HUES64 (cell line): ENCODE data around the gene CYBA.

Experiments used
- H3K27ac ChIP-seq: 2 replicates; pipeline ENCODE4 v1.7.0; 2013; ENCODE audit warnings: low read depth, low read length, inconsistent platforms
- H3K27me3 ChIP-seq: 2 replicates; pipeline ENCODE4 v1.6.1; 2013; ENCODE audit warnings: mild to moderate bottlenecking, low read length; ENCODE audit not compliant: insufficient read depth
- H3K36me3 ChIP-seq: 2 replicates; pipeline ENCODE4 v1.6.1; 2013; ENCODE audit warnings: mild to moderate bottlenecking, low read length; ENCODE audit not compliant: insufficient read depth
- H3K4me1 ChIP-seq: 2 replicates; pipeline ENCODE4 v1.6.1; 2013; ENCODE audit warnings: mild to moderate bottlenecking, low read length, moderate library complexity; ENCODE audit not compliant: insufficient read depth
- H3K4me3 ChIP-seq: 2 replicates; pipeline ENCODE4 v1.5.1; 2013; ENCODE audit warnings: mild to moderate bottlenecking, low read length, moderate library complexity
- H3K9ac ChIP-seq: 2 replicates; pipeline ENCODE4 v1.6.1; 2013; ENCODE audit warnings: mild to moderate bottlenecking, low read depth, low read length
- H3K9me3 ChIP-seq: 2 replicates; pipeline ENCODE4 v1.6.1; 2013; ENCODE audit warnings: low read depth, low read length; ENCODE audit not compliant: insufficient read depth
- WGBS: fragments of 150-250, 120-280 bp; methylation state at CpG from one replicate; pipeline ENCODE4 v1.1.7; 2013; ENCODE audit warnings: missing lambda C conversion rate; 5-methylcytosine and 5-hydroxymethylcytosine counted together

Gene CYBA

DNA sequence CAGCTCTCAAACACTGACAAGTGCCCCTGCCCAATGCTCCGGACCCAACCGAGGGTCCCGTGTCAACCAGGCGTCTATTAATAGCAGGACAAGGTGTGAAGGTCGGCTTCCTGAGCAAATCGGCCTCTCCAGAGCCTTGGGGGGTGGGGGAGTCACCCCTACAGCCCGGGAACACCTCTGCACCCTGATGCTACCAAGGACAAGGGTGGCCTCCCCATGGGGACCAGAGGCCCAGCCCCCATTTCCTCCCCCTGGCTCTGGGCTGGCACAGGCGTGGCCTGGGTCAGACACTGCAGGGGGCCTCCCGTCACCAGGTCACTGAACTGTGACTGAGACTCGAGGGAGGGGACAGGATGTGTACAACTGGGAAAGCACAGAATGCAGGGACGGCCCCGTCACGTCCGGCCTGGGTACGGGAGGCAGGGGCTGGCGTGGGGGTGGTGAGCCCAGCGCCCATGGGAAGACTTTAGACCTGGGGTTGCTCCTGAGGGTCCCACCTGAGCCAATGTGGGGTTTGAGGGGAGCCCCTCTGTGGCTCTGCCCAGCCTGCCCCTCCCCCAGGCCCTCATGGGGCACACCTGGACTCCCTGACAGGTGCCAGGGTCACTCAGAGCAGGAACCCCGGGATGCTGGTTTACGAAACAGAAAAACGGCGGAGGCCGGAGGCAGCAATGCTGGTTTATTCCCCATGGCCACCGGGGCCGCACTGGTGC, 579 bp upstream of the CYBA start:
- peaks cover 12% of the 10 kb centered on the region; the same call in 1 of the 2 replicates for H3K4me1 ChIP-seq
- H3K9me3 ChIP-seq: no peaks in the 10 kb centered on the region
- WGBS: 49% methylated on average over 24 of the region's 24 CpGs
- H3K9ac ChIP-seq: peak overlapping the region; percentile 5; the same call in 1 of the 2 replicates
- peaks cover 36% of the 10 kb centered on the region for H3K36me3 ChIP-seq
- H3K27me3 ChIP-seq: no peaks in the 10 kb centered on the region
- peak overlapping the region; percentile 89 for H3K4me3 ChIP-seq
- no peak overlapping the region; the same call in 1 of the 2 replicates for H3K27ac ChIP-seq

DNA sequence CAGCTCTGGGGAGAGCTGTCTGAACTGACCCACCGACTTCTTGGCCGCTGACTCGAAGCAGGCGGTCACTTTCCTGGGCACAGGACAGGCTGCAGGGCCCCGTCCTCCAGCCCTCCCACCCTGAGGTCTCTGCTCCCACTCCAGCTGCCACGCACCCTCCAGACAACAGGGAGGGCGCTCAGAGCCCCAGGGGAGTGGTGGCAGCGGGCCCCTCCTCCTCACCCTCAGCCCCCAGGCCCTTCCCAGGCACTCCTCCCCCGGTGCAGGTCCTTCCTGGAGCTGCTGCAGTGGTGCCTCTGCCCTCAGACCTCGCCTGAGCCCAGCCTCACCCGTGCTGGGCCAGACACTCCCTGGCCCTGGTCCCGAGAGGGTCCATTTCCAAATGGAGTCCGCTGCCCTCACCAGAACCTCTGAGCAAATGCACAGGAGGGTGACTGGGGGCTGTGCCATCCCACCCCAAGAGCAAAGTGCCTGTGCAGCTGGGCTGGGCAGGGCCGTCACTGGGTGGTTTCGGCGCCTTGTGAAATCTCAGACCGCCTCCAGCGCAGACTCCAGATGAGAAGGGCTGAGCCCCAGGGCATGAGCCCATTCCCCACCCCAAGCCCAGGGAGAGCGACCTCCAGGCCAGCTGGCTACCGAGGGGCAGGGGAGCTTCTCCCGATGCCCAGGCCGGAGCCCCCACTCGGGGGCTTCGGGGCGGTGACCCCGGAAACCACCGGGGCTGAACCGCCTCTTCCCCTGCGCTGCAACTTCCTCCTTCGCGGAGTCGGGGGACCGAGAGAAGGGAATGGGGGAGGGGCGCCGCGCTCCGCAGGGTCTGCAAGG, 717 bp downstream of the CYBA start:
- WGBS: 15% methylated on average over 37 of the region's 37 CpGs
- peak overlapping the region; percentile 89 for H3K4me3 ChIP-seq
- H3K36me3 ChIP-seq: peaks cover 27% of the 10 kb centered on the region
- H3K9me3 ChIP-seq: no peaks in the 10 kb centered on the region
- no peaks in the 10 kb centered on the region for H3K27me3 ChIP-seq
- H3K9ac ChIP-seq: peak overlapping the region; percentile 85
- H3K4me1 ChIP-seq: peaks cover 12% of the 10 kb centered on the region; the same call in 1 of the 2 replicates
- H3K27ac ChIP-seq: peak overlapping the region; percentile 64; the same call in 1 of the 2 replicates

DNA sequence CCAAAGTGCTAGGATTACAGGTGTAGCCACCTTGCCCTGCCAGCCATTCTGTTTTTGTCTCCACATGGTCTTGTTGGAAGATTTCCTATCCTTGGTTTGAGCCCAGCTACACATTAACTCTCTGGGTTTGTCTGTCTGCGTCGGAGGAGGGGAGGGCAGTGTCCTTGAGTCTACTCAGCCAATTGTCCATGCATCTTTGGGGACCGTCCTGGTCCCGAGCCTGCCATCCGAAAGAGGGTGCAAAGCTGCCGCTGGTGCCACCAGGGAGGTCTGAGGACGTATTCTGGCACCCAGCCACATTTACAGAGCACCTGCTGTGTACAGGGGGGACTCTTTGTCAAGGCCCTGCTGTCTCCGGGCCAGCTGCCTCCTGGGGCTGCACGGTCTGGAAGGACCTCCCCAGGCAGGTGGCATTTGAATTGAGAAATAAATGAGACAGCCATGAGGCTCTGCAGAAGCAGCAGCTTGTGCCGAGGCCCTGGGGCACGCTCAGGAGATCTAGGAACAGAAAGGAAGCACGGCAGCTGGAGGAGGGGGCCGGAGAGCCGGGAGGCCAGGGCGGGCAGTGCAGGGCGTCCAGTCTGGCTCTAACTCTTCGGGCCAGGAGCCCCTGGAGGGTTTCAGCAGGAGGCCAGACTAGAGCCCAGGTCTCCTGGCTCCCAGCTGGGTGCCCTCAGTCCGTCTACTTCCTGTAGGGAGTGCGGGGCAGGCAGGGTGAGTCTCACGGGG, 1.5 kb downstream of the CYBA start:
- peak overlapping the region; percentile 89 for H3K4me3 ChIP-seq
- WGBS: 84% methylated on average over 20 of the region's 20 CpGs

DNA sequence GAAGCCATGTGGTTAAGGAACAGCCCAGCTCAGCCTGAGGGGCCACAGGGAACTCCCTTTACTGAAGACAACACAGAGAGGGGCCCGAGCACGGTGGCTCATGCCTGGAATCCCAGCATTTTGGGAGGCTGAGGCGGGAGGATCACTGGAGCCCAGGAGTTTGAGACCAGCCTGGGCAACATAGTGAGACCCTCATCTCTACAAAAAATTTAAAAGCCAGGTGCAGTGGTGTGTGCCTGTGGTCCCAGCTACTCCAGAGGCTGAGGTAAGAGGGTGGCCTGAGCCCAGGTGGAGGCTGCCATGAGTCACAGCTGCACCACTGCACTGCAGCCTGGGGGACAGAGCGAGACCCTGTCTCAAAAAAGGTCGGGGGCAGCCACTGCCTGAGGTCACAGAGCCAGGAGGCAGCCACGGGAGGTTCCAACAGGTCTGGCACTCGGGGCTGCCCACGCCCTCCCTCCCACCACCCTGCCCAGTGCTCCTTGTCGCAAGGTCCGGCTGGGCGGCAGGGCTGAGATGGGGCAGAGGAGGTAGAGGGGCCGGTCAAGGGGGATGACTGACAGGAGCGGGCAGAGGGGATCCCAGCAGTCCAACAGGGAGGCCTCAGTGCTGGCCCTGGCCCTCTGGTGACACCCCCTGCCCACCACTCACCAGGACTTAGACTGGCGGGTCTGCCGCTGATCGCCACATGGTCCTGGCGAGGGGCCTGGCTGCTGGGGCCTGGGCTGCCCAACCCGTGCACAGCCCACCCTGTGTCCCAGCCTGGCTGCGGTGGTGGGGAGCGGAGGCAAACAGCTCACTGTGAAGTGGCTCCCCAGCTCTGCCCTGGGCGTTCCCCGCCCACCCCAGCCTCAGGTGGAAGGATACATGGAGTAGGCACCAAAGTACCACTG, 3.4 kb downstream of the CYBA start:
- Histone ChIP-seq H3K9me3 (no peaks in the 10 kb centered on the region), H3K4me3 (no peak overlapping the region), H3K36me3 (0 out of 2 replicates have a peak, but pooled peaks cover 5% of the 10 kb centered on the region), H3K4me1 (peaks cover 12% of the 10 kb centered on the region; the same call in 1 of the 2 replicates), H3K27me3 (no peaks in the 10 kb centered on the region), H3K9ac (no peak overlapping the region), H3K27ac (no peak overlapping the region)
- 93% methylated on average over 22 of the region's 22 CpGs for WGBS

More for the DNA sequence above, 1.5 kb downstream of the CYBA start:
- Histone ChIP-seq H3K9ac (0 out of 2 replicates have a peak overlapping the region, but pooled peaks have one; percentile 85), H3K27me3 (no peaks in the 10 kb centered on the region), H3K36me3 (peaks cover 20% of the 10 kb centered on the region), H3K4me1 (peaks cover 12% of the 10 kb centered on the region; the same call in 1 of the 2 replicates), H3K9me3 (no peaks in the 10 kb centered on the region), H3K27ac (no peak overlapping the region)

DNA sequence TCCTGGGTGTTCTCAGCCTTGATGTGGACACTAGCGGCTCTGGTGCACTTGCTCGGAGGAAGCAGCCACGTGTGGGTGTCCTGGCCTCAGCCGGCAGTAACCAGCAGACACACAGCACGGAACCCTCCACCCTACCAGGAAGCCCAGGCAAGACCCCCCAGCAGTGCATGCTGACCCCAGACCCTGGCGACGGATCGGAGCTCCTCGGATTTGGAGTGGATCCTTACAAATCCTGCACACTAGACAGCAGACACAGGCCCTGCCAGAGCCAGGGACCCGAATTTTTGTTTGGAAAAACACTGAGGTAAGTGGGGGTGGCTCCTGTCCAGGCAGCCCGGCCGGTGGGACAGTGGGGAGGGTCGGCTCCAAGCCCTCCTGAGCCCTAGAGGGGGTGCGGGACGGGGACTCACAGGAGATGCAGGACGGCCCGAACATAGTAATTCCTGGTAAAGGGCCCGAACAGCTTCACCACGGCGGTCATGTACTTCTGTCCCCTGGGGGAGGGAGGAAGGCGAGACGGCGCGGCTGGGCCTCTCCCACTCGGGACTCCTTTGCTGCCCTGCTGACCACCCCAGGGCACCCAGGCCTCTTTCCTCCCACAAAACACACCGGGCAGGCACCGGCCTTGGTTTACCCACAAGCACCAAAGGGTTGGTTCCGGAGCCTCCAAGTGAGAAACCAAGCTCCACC, 4.4 kb downstream of the CYBA start:
- H3K27ac ChIP-seq: no peak overlapping the region
- H3K9ac ChIP-seq: no peak overlapping the region
- H3K4me1 ChIP-seq: peaks cover 10% of the 10 kb centered on the region; the same call in 1 of the 2 replicates
- H3K27me3 ChIP-seq: no peaks in the 10 kb centered on the region
- whole genome bisulfite sequencing: 92% methylated on average over 28 of the region's 28 CpGs
- 0 out of 2 replicates have a peak, but pooled peaks cover 3% of the 10 kb centered on the region for H3K36me3 ChIP-seq
- H3K9me3 ChIP-seq: no peaks in the 10 kb centered on the region
- H3K4me3 ChIP-seq: no peak overlapping the region

DNA sequence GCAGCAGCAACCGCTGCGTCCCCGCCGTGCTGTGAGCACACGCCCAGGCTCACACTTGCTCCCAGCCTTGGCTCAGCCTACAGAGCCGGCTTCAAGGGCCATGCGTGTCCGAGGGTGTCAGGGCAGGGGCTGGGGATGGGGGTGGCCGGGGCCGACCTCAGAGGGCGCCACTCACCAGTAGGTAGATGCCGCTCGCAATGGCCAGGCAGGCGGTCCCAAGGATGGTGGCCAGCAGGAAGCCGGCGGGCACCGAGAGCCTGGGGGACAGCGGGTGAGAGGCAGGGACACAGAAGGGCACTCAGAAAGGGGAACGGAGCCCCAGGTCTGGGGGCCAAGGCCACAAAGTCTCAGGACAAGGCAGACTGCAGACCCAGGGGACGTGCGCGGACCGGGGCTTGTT, 4.9 kb downstream of the CYBA start:
- H3K36me3 ChIP-seq: 0 out of 2 replicates have a peak, but pooled peaks cover 3% of the 10 kb centered on the region
- WGBS: 89% methylated on average over 23 of the region's 23 CpGs
- no peak overlapping the region for H3K9ac ChIP-seq
- peaks cover 6% of the 10 kb centered on the region; the same call in 1 of the 2 replicates for H3K4me1 ChIP-seq
- no peaks in the 10 kb centered on the region for H3K9me3 ChIP-seq
- no peak overlapping the region for H3K4me3 ChIP-seq
- H3K27me3 ChIP-seq: no peaks in the 10 kb centered on the region
- no peak overlapping the region for H3K27ac ChIP-seq

DNA sequence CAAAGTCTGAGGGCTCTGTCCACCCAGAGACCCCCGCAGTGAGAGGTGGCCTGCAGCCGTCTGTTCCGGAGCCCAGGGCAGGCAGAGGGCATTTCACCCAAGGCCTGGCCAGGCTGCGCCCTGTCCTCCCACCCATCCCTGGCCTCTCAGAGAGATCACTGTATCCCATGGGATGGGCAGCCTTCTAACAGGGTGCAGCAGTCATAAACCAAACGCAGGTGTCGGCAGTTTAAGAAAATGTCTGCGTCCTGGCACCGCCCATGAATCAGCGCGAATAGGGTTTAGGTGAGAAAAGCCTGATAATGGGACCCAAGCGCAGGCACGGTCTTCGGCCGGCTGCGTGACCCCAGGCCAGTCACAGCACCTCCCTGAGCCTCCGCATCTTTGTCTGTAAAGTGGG, 5.4 kb downstream of the CYBA start:
- Histone ChIP-seq H3K27ac (no peak overlapping the region), H3K36me3 (0 out of 2 replicates have a peak, but pooled peaks cover 3% of the 10 kb centered on the region), H3K9me3 (no peaks in the 10 kb centered on the region), H3K4me1 (peaks cover 6% of the 10 kb centered on the region; the same call in 1 of the 2 replicates), H3K9ac (no peak overlapping the region), H3K27me3 (no peaks in the 10 kb centered on the region; the same call in 1 of the 2 replicates), H3K4me3 (no peak overlapping the region)
- 97% methylated on average over 16 of the region's 16 CpGs for WGBS

DNA sequence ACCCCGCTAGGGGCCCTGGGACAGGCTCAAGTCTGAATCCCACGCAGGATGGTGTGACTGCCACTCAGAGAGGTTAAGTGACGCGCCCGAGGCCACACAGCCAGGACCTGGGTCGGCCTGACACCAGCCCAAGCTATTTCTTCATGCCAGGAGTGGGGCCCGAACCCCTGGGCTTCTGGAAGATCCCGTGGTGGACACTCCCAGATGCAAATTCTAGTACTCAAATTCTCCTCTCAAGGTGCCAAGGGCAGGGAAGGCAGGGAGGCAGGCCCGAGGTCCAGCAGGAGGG, 7.3 kb downstream of the CYBA start:
- WGBS: 91% methylated on average over 9 of the region's 9 CpGs
- H3K27me3 ChIP-seq: peaks cover 3% of the 10 kb centered on the region; the same call in 1 of the 2 replicates
- H3K4me1 ChIP-seq: peaks cover 3% of the 10 kb centered on the region; the same call in 1 of the 2 replicates

DNA sequence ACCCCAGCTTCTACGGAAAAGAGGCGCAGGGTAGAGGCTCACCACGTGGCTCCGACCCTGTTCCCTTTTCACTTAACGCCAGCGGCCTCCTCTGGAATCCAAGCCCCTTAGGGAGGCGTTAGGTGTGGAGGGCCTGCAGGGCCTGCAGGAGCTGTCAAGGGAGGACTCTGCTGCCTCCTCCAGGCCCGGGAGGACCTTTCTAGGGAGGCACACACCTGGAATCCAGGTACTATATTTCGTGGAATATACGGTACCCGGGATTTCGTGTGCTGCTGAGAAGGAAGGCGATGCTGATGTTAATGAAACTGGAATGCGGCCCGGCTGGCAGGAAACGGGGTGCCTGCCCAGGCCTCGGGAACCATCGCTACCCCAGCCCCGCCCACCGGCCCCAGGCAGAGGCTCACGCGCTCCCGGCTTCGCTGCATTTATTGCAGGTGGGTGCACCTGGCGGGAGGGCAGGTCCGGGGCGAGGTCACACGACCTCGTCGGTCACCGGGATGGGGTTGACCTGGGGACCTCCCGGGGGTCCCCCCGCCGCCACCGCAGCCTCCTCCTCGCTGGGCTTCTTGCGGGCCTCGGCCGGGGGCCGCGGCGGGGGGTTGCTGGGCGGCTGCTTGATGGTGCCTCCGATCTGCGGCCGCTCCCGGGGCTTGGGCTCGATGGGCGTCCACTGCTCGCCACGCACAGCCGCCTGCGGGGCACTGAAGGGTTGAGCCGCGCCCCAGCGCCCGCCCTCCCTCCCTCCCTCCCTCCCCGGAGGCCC, 7.8 kb downstream of the CYBA start:
- no peak overlapping the region for H3K9ac ChIP-seq
- H3K9me3 ChIP-seq: no peaks in the 10 kb centered on the region
- H3K27me3 ChIP-seq: peaks cover 3% of the 10 kb centered on the region; the same call in 1 of the 2 replicates
- 0 out of 2 replicates have a peak, but pooled peaks cover 3% of the 10 kb centered on the region for H3K36me3 ChIP-seq
- H3K27ac ChIP-seq: no peak overlapping the region
- H3K4me3 ChIP-seq: no peak overlapping the region
- 92% methylated on average over 55 of the region's 58 CpGs for WGBS
- peaks cover 3% of the 10 kb centered on the region; the same call in 1 of the 2 replicates for H3K4me1 ChIP-seq

More for the DNA sequence above, 7.3 kb downstream of the CYBA start:
- H3K36me3 ChIP-seq: 0 out of 2 replicates have a peak, but pooled peaks cover 3% of the 10 kb centered on the region
- H3K27ac ChIP-seq: no peak overlapping the region
- H3K9me3 ChIP-seq: no peaks in the 10 kb centered on the region
- no peak overlapping the region for H3K9ac ChIP-seq
- H3K4me3 ChIP-seq: no peak overlapping the region
